Testis (tissue), 3 donors: ENCODE results near the gene SGMS2. TPM values are rescaled to one million over a fixed set of nuclear protein-coding genes. Genes with fewer than 3 reads are reported as not detected.

Source experiments
- DNase-seq: peaks from one replicate; pipeline ENCODE4 v3.0.0-alpha.2; 2019
- H3K27ac ChIP-seq, 2 donors: fragments of 200-600 bp; sonication (generic); one replicate each; pipeline ENCODE4 v1.5.1; 2019
- H3K27me3 ChIP-seq: fragments of 200-600 bp; sonication (generic); one replicate; pipeline ENCODE4 v1.5.1; 2019
- H3K36me3 ChIP-seq: fragments of 200-600 bp; sonication (generic); one replicate; pipeline ENCODE4 v1.5.1; 2017; ENCODE audit warnings: low read depth; ENCODE audit errors: missing control alignments
- H3K4me1 ChIP-seq: fragments of 200-600 bp; sonication (generic); one replicate; pipeline ENCODE4 v1.5.1; 2019
- H3K4me3 ChIP-seq, 2 donors: fragments of 200-600 bp; sonication (generic); one replicate each; pipeline ENCODE4 v1.5.1; 2017 to 2019
- H3K9me3 ChIP-seq: fragments of 200-600 bp; sonication (generic); one replicate; pipeline ENCODE4 v1.5.1; 2017
- CTCF ChIP-seq, 3 experiments: fragments of 450-650 bp in 2 of 3; fragments of 200-600 bp in 1 of 3; sonication (generic) in 1 of 3; IDR thresholded peaks; one replicate each; pipeline ENCODE4 v1.5.1; 2016 to 2019; ENCODE audit warnings: antibody characterized with exemption in 3 of 3, mild to moderate bottlenecking in 2 of 3, moderate library complexity in 1 of 3
- POLR2A ChIP-seq: fragments of 450-650 bp; IDR thresholded peaks from one replicate; pipeline ENCODE4 v1.6.1; 2017; ENCODE audit warnings: antibody characterized with exemption, mild to moderate bottlenecking, moderate library complexity
- WGBS, 2 donors: methylation state at CpG; one replicate each; pipeline ENCODE4 v1.1.5; 2018; 5-methylcytosine and 5-hydroxymethylcytosine counted together
- intact Hi-C: fragments of 100-400 bp; cut with DNase I; formaldehyde crosslinking; loops from one replicate; pipeline ENCODE4 v1.15.1; 2023; ENCODE audit warnings: low total_unique reads
- polyA plus RNA-seq: library from polyadenylated mRNA; stranded (reverse); fragments of 350-450 nt; fragmentation: Illumina TruSeq; extraction: RNeasy Lipid Tissue Mini Kit (QIAGEN cat#74804); gene quantifications from one replicate; pipeline ENCODE4 v1.2.3, GENCODE V29; 2014; ENCODE audit warnings: low read depth, low replicate concordance; ENCODE audit not compliant: insufficient read depth
- total RNA-seq, 2 donors: library from RNA; depleted of rRNA; stranded (reverse); fragments of >200 nt; gene quantifications; one replicate each; pipeline ENCODE4 v1.2.3, GENCODE V29; 2016

SGMS2 gene
- total and polyA plus RNA-seq, 3 donors from 2014 or later = 22.2 to 31.7 (median 24.2) TPM

GRCh38 chr4:107791902-107792301 lies 32.8 kb upstream of the SGMS2 start:
- H3K4me3 ChIP-seq = no peak overlapping the region
- DNase-seq = no peak
- H3K36me3 ChIP-seq = no peaks in the 10 kb centered on the region
- no peaks in the 10 kb centered on the region for H3K9me3 ChIP-seq
- no peaks in the 10 kb centered on the region for H3K4me1 ChIP-seq
- H3K27me3 ChIP-seq = no peaks in the 10 kb centered on the region
- intact Hi-C loops = no loop called here
- WGBS, 2 donors = 79 to 84% methylated on average over 3 of the region's 3 CpGs
- TF ChIP-seq POLR2A (no peak), CTCF (IDR thresholded peaks at IDR 0.05) (no peak)
- no peak overlapping the region for H3K27ac ChIP-seq

- no peak overlapping the region for H3K4me3 ChIP-seq
- no peak for DNase-seq
- H3K9me3 ChIP-seq = no peaks in the 10 kb centered on the region
- intact Hi-C loops = no loop called here
- H3K36me3 ChIP-seq = no peaks in the 10 kb centered on the region
- no peak for TF ChIP-seq POLR2A
- no peak for TF ChIP-seq CTCF (IDR thresholded peaks at IDR 0.05)
- H3K27ac ChIP-seq = no peak overlapping the region
- H3K27me3 ChIP-seq = no peaks in the 10 kb centered on the region
- WGBS, 2 donors = 79 to 84% methylated on average over 2 of the region's 2 CpGs
- no peaks in the 10 kb centered on the region for H3K4me1 ChIP-seq
These were observed 32.0 kb upstream of the SGMS2 start for GRCh38 chr4:107792711-107793110.

GRCh38 chr4:107793996-107794395 lies 30.7 kb upstream of the SGMS2 start:
- Histone ChIP-seq H3K4me1 (no peaks in the 10 kb centered on the region), H3K4me3 (no peak overlapping the region), H3K9me3 (no peaks in the 10 kb centered on the region), H3K36me3 (no peaks in the 10 kb centered on the region), H3K27me3 (no peaks in the 10 kb centered on the region), H3K27ac (no peak overlapping the region)
- 78 to 83% methylated on average over 2 of the region's 2 CpGs for WGBS, 2 donors
- intact Hi-C loops = no loop called here
- DNase-seq = no peak
- TF ChIP-seq CTCF (IDR thresholded peaks at IDR 0.05) (no peak), POLR2A (no peak)

DNA sequence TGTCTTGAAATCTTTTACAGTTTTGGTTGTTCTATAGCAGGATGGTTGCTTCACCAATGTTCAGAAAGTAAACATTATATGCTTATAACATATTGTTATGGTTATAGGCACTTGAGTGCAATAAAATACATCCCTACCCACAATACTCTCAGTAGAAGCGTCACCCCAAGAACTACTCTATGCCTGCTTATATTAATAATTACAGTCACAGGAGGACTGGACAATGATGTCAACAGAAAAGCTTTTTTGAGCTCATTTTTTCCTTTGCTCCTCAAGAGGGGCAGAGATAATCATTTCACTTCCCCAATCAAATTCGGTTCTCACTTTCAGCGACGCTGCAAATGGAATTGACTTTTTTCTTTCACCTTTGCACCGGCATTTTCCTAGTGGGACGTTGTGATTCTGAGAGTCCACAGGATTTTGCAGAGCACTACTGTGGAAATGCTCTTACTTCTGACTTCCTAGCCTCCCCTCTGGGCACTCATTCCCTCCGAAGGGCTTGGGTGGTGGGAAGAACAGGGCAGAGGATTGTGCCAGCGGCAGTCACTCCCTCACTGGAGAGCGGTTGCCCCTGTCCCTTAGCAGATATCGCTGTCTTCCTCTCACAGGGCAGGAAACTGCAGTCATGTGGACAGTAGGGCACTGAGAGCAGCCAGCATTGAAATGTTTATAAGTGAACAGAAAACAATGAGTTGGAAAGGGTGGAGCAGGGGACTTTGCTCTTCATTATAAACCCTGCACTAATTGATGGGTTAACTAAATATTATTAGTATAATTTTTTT lies 24.9 kb upstream of the SGMS2 start:
- TF ChIP-seq POLR2A (no peak), CTCF (IDR thresholded peaks at IDR 0.05) (no peak)
- 73 to 80% methylated on average over 10 of the region's 10 CpGs for WGBS, 2 donors
- no peaks in the 10 kb centered on the region for H3K36me3 ChIP-seq
- H3K27ac ChIP-seq = no peak overlapping the region
- intact Hi-C loops = no loop called here
- DNase-seq = no peak
- no peaks in the 10 kb centered on the region for H3K4me1 ChIP-seq
- H3K4me3 ChIP-seq = no peak overlapping the region
- H3K9me3 ChIP-seq = no peaks in the 10 kb centered on the region
- no peaks in the 10 kb centered on the region for H3K27me3 ChIP-seq

- DNase-seq = no peak
- no peak for TF ChIP-seq CTCF (IDR thresholded peaks at IDR 0.05)
These were observed 24.0 kb upstream of the SGMS2 start for GRCh38 chr4:107800706-107801105.

More at GRCh38 chr4:107800706-107801105, 24.0 kb upstream of the SGMS2 start:
- H3K4me3 ChIP-seq = no peak overlapping the region
- no peak overlapping the region for H3K27ac ChIP-seq
- intact Hi-C loops = no loop called here
- 77 to 81% methylated on average over 1 of the region's 1 CpG for WGBS, 2 donors
- no peaks in the 10 kb centered on the region for H3K27me3 ChIP-seq
- no peaks in the 10 kb centered on the region for H3K9me3 ChIP-seq
- H3K4me1 ChIP-seq = no peaks in the 10 kb centered on the region
- no peaks in the 10 kb centered on the region for H3K36me3 ChIP-seq
